Gastroesophageal sphincter (tissue), 3 donors: ENCODE results near the gene ZBTB40.

Experiments
- CTCF ChIP-seq, 4 experiments: fragments of 200-600 bp in 2 of 4; fragments of 450-650 bp in 2 of 4; sonication (generic) in 1 of 4; IDR thresholded peaks; one replicate each; pipeline ENCODE4 v1.5.1; 2017 to 2019; ENCODE audit warnings: antibody characterized with exemption in 4 of 4, mild to moderate bottlenecking in 2 of 4, moderate library complexity in 2 of 4
- POLR2A ChIP-seq, 2 donors: fragments of 450-650 bp; IDR thresholded peaks; one replicate each; pipeline ENCODE4 v1.6.1; 2017; ENCODE audit warnings: antibody characterized with exemption in 2 of 2, mild to moderate bottlenecking in 2 of 2, moderate library complexity in 1 of 2
- POLR2AphosphoS5 ChIP-seq: sonication (generic); formaldehyde crosslinking; IDR thresholded peaks from one replicate; pipeline ENCODE4 v1.6.1; 2017; ENCODE audit warnings: antibody characterized with exemption

- TF ChIP-seq CTCF (IDR thresholded peaks at IDR 0.05) (no peak), POLR2A (IDR thresholded peaks at IDR 0.05) (no peak), POLR2AphosphoS5 (no peak)
These were observed 95.7 kb downstream of the ZBTB40 start for GRCh38 chr1:22547186-22547817.
